ENCODE results near the gene HEMK1.

DNA sequence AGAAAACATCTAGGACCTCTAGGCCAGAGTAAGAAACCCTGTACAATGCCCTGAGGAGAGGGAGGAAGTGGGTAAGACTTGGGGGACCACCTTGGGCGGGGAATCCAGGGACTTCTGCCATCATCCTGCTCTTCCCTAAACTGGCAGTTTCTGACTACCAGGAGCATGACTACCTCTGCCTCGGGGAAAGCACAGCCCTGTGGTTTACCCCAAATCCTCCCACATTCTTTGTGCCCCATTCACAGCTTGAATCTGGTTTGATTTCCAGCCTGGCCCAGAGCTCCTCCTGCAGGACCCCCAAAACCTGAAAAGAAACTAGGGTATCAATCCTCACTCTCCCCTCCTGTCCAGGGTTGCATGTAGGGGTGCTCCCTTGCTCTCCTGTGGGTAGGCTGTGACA is 6.5 kb upstream of the HEMK1 start:
- TF ChIP-seq, protein P1, sequence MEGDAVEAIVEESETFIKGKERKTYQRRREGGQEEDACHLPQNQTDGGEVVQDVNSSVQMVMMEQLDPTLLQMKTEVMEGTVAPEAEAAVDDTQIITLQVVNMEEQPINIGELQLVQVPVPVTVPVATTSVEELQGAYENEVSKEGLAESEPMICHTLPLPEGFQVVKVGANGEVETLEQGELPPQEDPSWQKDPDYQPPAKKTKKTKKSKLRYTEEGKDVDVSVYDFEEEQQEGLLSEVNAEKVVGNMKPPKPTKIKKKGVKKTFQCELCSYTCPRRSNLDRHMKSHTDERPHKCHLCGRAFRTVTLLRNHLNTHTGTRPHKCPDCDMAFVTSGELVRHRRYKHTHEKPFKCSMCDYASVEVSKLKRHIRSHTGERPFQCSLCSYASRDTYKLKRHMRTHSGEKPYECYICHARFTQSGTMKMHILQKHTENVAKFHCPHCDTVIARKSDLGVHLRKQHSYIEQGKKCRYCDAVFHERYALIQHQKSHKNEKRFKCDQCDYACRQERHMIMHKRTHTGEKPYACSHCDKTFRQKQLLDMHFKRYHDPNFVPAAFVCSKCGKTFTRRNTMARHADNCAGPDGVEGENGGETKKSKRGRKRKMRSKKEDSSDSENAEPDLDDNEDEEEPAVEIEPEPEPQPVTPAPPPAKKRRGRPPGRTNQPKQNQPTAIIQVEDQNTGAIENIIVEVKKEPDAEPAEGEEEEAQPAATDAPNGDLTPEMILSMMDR (IDR thresholded peaks at IDR 0.05) = no peak
- no peak for TF ChIP-seq POLR2A (IDR thresholded peaks at IDR 0.05)

All from suprapubic skin (tissue), 3 donors.